ENCODE results near the gene SH3PXD2A.
"Not testable (repeated sequence)": the region's sequence is repeated elsewhere in the genome, so short reads cannot be mapped to it uniquely, and the experiment has no call there.

- not testable (repeated sequence) for TF ChIP-seq CTCF (conservative IDR thresholded peaks at IDR 0.05; ENCODE audit: low read depth, low read length); POLR2A (IDR thresholded peaks at IDR 0.05; ENCODE audit: low read depth, low read length); MAFK (IDR thresholded peaks at IDR 0.05; ENCODE audit: low read depth, low read length); MXI1 (IDR thresholded peaks at IDR 0.05; ENCODE audit: borderline replicate concordance, low read depth, low read length); RCOR1 (IDR thresholded peaks at IDR 0.05; ENCODE audit: insufficient replicate concordance, low read length); ELK1 (IDR thresholded peaks at IDR 0.05; ENCODE audit: borderline replicate concordance, low read depth, low read length); FOS (IDR thresholded peaks at IDR 0.05; ENCODE audit: low read depth, low read length)
These were observed 248.3 kb downstream of the SH3PXD2A start for GRCh38 chr10:103607051-103607450.
